Endothelial cell of umbilical vein (primary cell): ENCODE measurements around the gene GRK4.
A peak's percentile ranks its signal among the peaks of the same experiment; 100 is the strongest.

Experiments
- EZH2 ChIP-seq: IDR thresholded peaks from 2 replicates; pipeline ENCODE4 v1.6.1; 2012; ENCODE audit warnings: borderline replicate concordance, low read depth, mild to moderate bottlenecking, moderate library complexity, low read length, inconsistent platforms; ENCODE audit not compliant: severe bottlenecking
- FOS ChIP-seq: IDR thresholded peaks from 2 replicates; pipeline ENCODE4 v1.6.1; 2011; ENCODE audit warnings: mild to moderate bottlenecking, low read length, moderate library complexity, borderline replicate concordance; ENCODE audit not compliant: insufficient read depth
- GATA2 ChIP-seq: IDR thresholded peaks from 2 replicates; pipeline ENCODE4 v1.7.0; 2011; ENCODE audit warnings: low read depth, mild to moderate bottlenecking, moderate library complexity, mixed read lengths, low read length; ENCODE audit not compliant: insufficient read length, insufficient read depth
- JUN ChIP-seq: IDR thresholded peaks from 2 replicates; pipeline ENCODE4 v1.6.1; 2011; ENCODE audit warnings: borderline replicate concordance, low read depth; ENCODE audit not compliant: insufficient read length, insufficient read depth
- MYC ChIP-seq: IDR thresholded peaks from one replicate; pipeline ENCODE4 v1.6.1; 2011; ENCODE audit warnings: mild to moderate bottlenecking, low read depth, low read length
- POLR2A ChIP-seq: IDR thresholded peaks from 2 replicates; pipeline ENCODE4 v1.6.1; 2012; ENCODE audit warnings: low read depth, mild to moderate bottlenecking, control low read depth, low read length
- POLR2AphosphoS5 ChIP-seq: IDR thresholded peaks from 2 replicates; pipeline ENCODE4 v1.6.1; 2012; ENCODE audit warnings: low read depth, mild to moderate bottlenecking, control low read depth, low read length, moderate library complexity; ENCODE audit not compliant: insufficient read depth
- TF ChIP-seq, protein P1 (sequence below): IDR thresholded peaks from 2 replicates; pipeline ENCODE4 v1.6.1; 2011; ENCODE audit not compliant: insufficient read depth, insufficient read length
- TF ChIP-seq, protein P2 (sequence below), 2 donors: IDR thresholded peaks; 1 replicate in 1 of 2; 2 replicates in 1 of 2; pipeline ENCODE4 v1.5.1; 2011; ENCODE audit warnings: low read length in 2 of 2, mild to moderate bottlenecking in 2 of 2, moderate library complexity in 2 of 2, control low read depth in 1 of 2, inconsistent platforms in 1 of 2, low read depth in 1 of 2; ENCODE audit not compliant: insufficient read depth in 1 of 2; ENCODE audit errors: extremely low read depth in 1 of 2

DNA sequence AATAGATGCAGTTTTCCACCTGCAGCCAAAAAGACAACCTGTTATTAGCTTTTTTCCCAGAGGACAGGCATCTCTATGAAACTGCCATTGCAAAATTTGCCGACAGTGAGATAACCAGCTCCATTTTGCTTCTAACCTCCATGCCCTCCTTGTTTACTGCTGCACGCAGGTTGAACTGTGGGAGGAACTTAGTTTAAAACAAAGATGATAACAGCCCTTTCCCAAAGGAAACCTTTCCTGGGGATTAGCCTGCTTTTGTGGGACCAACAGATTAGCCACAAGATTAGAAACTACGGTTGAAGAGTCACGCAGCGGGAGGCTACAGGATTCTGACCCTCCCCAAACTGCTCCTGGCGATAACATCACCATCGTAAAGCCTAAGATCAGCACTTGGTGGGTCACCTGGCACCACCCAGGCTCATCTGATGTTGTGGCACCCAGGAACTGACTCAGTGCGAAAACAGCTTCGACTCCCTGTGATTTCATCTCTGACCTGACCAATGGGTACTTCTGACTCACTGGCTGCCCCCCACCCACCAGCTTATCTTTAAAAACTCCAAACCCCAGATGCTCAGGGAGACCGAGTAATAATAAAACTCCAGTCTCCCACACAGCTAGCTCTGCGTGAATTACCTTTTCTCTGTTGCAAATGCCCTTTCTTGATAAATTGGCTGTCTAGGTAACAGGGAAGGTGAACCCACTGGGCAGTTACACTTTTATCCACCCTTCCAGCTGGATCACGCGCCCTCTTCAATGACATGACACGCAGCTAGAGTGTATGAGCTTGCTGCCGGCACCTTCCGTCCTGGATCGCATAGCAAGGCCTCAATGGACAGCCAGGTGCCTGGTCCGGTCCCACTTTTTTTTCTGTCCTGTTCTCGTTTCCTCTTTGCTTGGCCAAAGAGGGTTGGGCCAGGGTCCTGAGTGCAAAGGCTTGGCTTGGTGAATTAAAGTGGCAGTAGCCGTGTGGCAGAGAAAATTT lies 27.3 kb upstream of the GRK4 start:
- TF ChIP-seq, protein P1, sequence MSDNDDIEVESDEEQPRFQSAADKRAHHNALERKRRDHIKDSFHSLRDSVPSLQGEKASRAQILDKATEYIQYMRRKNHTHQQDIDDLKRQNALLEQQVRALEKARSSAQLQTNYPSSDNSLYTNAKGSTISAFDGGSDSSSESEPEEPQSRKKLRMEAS: no peak
- no peak for TF ChIP-seq EZH2
- TF ChIP-seq, protein P2, sequence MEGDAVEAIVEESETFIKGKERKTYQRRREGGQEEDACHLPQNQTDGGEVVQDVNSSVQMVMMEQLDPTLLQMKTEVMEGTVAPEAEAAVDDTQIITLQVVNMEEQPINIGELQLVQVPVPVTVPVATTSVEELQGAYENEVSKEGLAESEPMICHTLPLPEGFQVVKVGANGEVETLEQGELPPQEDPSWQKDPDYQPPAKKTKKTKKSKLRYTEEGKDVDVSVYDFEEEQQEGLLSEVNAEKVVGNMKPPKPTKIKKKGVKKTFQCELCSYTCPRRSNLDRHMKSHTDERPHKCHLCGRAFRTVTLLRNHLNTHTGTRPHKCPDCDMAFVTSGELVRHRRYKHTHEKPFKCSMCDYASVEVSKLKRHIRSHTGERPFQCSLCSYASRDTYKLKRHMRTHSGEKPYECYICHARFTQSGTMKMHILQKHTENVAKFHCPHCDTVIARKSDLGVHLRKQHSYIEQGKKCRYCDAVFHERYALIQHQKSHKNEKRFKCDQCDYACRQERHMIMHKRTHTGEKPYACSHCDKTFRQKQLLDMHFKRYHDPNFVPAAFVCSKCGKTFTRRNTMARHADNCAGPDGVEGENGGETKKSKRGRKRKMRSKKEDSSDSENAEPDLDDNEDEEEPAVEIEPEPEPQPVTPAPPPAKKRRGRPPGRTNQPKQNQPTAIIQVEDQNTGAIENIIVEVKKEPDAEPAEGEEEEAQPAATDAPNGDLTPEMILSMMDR (IDR thresholded peaks at IDR 0.05; ENCODE audit: extremely low read depth in 1 of 2, insufficient read depth in 1 of 2, low read depth in 1 of 2, low read length in 2 of 2): no peak
- no peak for TF ChIP-seq JUN
- peak; percentile 37 for TF ChIP-seq POLR2A
- peak; percentile 28 for TF ChIP-seq POLR2AphosphoS5
- no peak for TF ChIP-seq MYC
- peak; percentile 13 for TF ChIP-seq GATA2
- no peak for TF ChIP-seq FOS
